ENCODE data around the gene ATXN1.
A peak's percentile ranks its signal among the peaks of the same experiment; 100 is the strongest.

Gene ATXN1

GRCh38 chr6:16670183-16670582 lies 91.1 kb downstream of the ATXN1 start:
- no peak for DNase-seq

DNA sequence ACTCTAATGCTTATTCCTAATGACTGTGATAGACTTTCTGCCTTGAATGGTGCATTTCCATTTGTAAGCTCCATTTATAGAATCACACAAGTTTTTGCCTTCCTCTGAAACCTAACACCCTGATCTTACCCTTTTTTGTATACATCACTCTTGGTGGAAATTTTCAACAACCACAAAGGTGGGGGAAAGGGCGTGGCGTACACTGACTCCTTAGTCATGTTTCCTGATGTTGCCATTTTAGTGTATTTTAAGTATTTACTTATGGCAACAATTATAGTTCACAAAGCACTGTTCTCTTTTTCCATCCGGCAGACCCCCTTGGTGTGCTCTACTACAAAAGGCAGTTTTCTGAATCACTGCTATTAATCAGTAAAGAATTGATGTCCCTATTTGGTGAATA lies 92.0 kb downstream of the ATXN1 start:
- peak; percentile 21 for DNase-seq

- no peak for DNase-seq
Observed at GRCh38 chr6:16667509-16667908, 93.8 kb downstream of the ATXN1 start.

DNA sequence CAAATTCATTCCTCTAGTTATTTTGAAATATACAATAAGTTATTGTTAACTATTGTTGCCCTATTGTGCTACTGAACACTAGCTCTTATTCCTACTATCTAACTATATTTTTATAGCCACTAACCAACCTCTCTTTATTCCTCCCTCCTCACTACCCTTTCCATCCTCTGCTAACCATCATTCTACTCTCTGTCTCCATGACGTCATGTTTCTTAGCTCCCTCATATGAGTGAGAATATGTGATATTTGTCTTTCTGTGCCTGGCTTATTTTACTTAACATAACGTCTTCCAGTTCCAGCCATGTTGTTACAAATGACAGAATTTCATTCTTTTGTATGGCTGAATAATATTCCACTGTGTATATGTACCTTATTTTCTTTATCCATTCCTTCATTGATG lies 95.3 kb downstream of the ATXN1 start:
- DNase-seq, result no peak

GRCh38 chr6:16665182-16665581 lies 96.1 kb downstream of the ATXN1 start:
- DNase-seq, result no peak

- no peak for DNase-seq
Observed at GRCh38 chr6:16663901-16664300, 97.4 kb downstream of the ATXN1 start.

- no peak for DNase-seq
Observed at GRCh38 chr6:16660157-16660497, 101.1 kb downstream of the ATXN1 start.

GRCh38 chr6:16659466-16660156 lies 101.6 kb downstream of the ATXN1 start:
- DNase-seq, result no peak

- no peak for DNase-seq
Observed at GRCh38 chr6:16658348-16659034, 102.8 kb downstream of the ATXN1 start.

DNA sequence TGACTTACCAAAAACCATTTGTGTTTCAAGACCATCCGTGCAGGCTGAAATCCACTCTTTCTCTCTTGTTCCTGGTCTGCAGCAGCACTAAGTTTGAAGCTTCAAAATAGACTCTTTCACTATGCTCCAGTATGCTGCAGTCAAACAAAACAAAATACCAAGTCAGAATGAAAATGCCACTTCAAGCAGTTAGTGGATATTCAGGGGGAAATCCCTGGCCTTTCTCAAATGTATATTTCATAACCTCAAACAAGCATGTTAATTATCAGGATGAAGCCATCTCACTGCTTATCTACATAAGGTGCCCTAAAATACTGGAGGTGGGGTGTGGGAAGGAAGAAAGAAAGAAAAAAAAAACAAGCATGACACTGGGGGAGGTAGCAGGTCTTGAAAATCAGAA lies 103.5 kb downstream of the ATXN1 start:
- no peak for DNase-seq

DNA sequence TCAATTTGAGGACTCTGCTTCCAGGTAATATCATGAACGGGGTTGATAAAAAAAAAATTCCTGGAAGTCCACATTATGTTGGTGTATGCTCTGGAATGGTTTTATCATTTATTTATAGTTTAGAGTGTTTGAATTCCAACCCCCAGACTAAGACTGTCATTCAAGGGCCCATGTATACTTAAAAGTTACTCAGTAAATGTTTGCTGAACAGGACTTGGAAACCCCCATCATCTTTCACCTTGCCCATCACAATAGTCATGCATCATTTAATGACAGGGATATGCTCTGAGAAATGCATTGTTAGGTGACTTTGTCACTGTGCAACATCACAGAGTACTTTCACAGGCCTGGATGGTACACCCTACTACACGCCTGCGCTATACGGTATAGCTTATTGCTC lies 104.8 kb downstream of the ATXN1 start:
- no peak for DNase-seq

- DNase-seq, result no peak
Observed at GRCh38 chr6:16654701-16655100, 106.6 kb downstream of the ATXN1 start.

DNA sequence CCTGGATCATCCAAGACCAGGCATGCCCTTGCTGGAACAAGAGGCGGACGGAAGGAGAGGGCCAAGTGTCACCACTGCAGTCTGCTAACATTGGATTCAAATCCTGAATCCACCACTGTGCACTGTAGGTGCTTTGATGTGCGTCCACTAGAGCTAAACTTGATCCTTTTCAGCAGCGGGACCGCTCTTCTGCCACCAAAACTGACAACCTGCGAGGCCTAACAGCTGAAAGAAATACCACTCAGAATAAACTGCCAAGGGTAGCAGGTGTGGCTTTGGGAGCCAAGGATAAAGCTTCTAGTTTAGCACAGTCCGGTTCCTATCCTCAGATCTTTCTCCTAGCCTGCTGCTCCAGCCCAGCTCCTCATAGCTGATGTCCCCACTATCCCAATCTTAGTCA lies 108.0 kb downstream of the ATXN1 start:
- DNase-seq, result no peak

- no peak for DNase-seq
Observed at GRCh38 chr6:16651871-16652270, 109.4 kb downstream of the ATXN1 start.

DNA sequence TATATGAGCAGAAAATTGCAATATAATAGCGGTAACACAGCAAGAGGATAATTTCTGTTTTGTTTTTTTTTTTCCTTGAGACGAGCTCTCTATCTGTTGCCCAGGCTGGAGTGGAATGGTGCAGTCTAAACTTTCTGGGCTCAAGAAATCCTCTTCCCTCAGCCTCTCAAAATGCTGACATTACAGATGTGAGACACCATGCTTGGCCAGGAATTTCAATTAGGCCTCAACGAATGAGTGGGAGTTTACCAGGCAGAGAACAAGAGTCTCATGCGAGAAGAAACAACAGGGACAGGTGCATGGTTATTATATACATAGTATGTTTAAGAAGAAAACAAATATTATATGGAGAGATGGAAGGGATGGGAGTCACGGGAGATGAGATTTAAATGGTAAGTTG lies 111.4 kb downstream of the ATXN1 start:
- DNase-seq, result no peak

- DNase-seq, result no peak
Observed at GRCh38 chr6:16649241-16649640, 112.0 kb downstream of the ATXN1 start.

DNA sequence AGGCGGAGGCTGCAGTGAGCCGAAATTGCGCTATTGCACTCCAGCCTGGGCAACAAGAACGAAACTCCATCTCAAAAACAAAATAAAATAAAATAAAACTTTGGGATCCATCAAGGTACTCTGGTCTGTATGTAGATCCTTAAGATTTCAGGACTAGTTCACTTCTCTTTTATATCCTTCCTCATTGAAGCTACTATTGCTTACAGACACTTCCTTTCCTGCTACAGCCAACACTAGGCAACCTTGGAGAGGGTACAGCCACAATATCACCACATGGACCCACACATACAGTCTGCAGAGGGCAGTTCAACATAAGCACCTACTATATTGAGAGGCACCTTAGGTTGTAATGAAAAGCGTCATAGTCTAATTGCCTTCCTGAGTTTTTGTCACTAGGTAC lies 113.3 kb downstream of the ATXN1 start:
- no peak for DNase-seq

DNA sequence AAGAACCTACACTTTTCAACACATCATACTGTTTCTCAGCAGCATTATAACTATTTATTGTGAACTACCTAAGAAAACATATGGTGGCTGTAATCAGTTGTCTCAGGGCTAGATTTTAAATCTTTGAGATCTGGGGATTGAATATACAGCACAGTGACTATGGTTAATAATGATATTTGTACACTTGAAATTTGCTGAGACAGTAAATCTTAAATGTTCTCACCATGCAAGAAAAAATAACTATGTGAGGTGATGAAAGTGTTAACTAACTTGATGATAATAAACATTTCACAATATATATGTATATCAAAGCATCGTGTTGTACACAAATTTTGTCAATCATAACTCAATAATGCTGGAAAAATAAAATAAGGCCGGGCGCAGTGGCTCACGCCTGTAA lies 113.8 kb downstream of the ATXN1 start:
- no peak for DNase-seq

DNA sequence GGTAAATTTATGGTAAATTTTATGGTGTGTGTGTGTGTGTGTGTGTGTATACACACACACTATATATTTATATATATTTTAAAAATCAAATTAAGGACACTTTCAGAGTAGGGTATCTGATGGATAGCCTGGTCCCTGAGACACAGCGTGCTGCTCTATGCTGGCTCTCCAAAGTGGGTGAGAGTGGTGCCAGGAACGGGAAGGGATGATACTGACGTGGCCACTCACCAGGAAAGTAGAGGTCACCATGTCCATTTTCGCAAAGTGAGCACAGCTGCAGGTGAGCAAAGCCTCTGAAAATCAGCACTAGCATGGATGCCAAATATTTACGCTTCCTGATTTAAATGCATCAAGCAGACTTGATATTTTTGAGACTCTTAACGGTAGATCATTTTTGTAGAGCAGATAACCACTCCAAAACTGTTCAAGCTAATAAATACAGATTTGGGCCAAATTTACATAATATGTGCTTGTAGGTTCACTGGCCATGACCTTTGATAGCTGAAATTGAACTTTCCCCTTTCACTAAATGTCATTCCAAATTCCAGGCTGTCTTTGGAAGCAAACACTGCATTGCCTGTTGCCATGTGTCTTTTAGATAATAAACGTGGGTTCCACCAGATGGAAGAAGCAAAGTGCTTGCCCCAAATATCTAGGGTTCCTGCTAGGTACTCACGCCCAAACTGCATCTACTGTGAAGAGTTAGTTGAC lies 116.6 kb downstream of the ATXN1 start:
- DNase-seq, result no peak

- DNase-seq, result no peak
Observed at GRCh38 chr6:16639684-16640480, 121.4 kb downstream of the ATXN1 start.

- no peak for DNase-seq
Observed at GRCh38 chr6:16637635-16638034, 123.6 kb downstream of the ATXN1 start.

- no peak for DNase-seq
Observed at GRCh38 chr6:16635810-16636602, 125.3 kb downstream of the ATXN1 start.
